Renal cortical epithelial cell (primary cell): Measurements from ENCODE around the gene CCDC88B. TPM values are rescaled to one million over a fixed set of nuclear protein-coding genes. Genes with fewer than 3 reads are reported as not detected.

ENCODE experiments used
- DNase-seq: peaks from one replicate; pipeline ENCODE4 v3.0.0-alpha.2; 2011; ENCODE audit warnings: low read depth
- total RNA-seq: library from RNA; depleted of rRNA; stranded (reverse); fragments of >200 nt; gene quantifications from 2 replicates; pipeline ENCODE4 v1.2.3, GENCODE V29; 2014

Gene CCDC88B
- total RNA-seq, 1 donor from 2014 or later = 0.55 TPM

- no peak for DNase-seq
Observed at GRCh38 chr11:64343767-64344559, 4.0 kb downstream of the CCDC88B start.

- DNase-seq = no peak
Observed at GRCh38 chr11:64344787-64345186, 4.8 kb downstream of the CCDC88B start.

- peak; percentile 58 for DNase-seq
Observed at GRCh38 chr11:64347193-64347867, 7.3 kb downstream of the CCDC88B start.

- no peak for DNase-seq
Observed at GRCh38 chr11:64348383-64349024, 8.5 kb downstream of the CCDC88B start.

- DNase-seq = no peak
Observed at GRCh38 chr11:64349025-64349387, 9.0 kb downstream of the CCDC88B start.

- DNase-seq = no peak
Observed at GRCh38 chr11:64349404-64349803, 9.4 kb downstream of the CCDC88B start.

- no peak for DNase-seq
Observed at GRCh38 chr11:64351136-64351631, 11.2 kb downstream of the CCDC88B start.

- no peak for DNase-seq
Observed at GRCh38 chr11:64352099-64352994, 12.3 kb downstream of the CCDC88B start.

GRCh38 chr11:64352995-64353714, 13.2 kb downstream of the CCDC88B start:
- no peak for DNase-seq

- DNase-seq = no peak
Observed at GRCh38 chr11:64353715-64354506, 13.9 kb downstream of the CCDC88B start.

- DNase-seq = peak; percentile 61
Observed at GRCh38 chr11:64355078-64355940, 15.3 kb downstream of the CCDC88B start.

GRCh38 chr11:64356498-64357411, 16.8 kb downstream of the CCDC88B start:
- no peak for DNase-seq

GRCh38 chr11:64357446-64357845, 17.4 kb downstream of the CCDC88B start:
- no peak for DNase-seq

- no peak for DNase-seq
Observed at GRCh38 chr11:64357904-64358535, 18.0 kb downstream of the CCDC88B start.

GRCh38 chr11:64358536-64358906, 18.5 kb downstream of the CCDC88B start:
- no peak for DNase-seq

- DNase-seq = peak; percentile 22
Observed at GRCh38 chr11:64358907-64359711, 19.1 kb downstream of the CCDC88B start, which contains the start of gene RPS6KA4. Gene RPS6KA4, plus strand, starts transcription at chr11:64359162. Its CDS starts 74 bp downstream, at chr11:64359236.
